NCI-H146 treated with DMSO at 0.1 percent for 48 hours (cell line): ENCODE measurements around the gene EVA1A.
"Not testable (repeated sequence)": the region's sequence is repeated elsewhere in the genome, so short reads cannot be mapped to it uniquely, and the experiment has no call there.

Experiments
- DNase-seq: peaks from one replicate; lab custom pipeline; 2025; ENCODE audit not compliant: unreplicated experiment; lab: John Stamatoyannopoulos, UW

The EVA1A gene

DNA sequence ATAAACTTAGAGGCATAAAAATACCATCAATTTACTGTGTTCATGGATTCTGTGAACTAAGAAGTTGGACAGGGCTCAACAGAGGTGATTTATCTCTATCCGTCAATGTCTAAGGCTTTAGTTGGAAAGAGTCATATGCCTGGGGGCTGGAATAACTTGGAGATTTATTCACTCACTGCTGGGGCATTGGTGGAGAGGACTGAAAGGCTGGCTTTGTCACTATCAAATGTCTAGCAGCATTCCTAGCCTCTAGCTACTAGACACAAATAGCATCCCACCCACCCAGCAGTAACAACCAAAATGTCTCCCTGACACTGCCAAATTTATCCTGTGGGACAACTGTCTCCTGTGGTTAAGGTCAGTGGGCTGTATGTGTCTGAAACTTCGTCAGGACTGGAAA, 71.0 kb downstream of the EVA1A start:
- no peak for DNase-seq

DNA sequence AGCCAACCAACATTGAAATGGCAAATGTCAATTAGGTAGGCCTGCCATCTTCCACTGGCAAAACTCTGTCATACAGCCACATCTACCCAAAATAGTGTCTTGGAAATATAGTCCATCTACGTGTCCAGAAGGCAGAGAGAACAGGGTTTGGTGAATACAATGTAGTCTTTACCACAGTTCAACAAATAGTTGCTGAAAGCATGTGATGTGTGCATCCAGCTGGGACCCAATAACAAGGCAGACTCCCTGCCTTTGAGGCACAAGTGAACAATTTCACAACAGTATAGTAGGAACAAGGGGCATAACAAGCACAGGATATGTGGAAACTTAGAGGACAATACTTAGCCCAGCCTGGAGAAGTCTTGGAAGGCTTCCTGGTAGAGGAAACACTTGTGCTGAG, 72.6 kb downstream of the EVA1A start:
- no peak for DNase-seq

DNA sequence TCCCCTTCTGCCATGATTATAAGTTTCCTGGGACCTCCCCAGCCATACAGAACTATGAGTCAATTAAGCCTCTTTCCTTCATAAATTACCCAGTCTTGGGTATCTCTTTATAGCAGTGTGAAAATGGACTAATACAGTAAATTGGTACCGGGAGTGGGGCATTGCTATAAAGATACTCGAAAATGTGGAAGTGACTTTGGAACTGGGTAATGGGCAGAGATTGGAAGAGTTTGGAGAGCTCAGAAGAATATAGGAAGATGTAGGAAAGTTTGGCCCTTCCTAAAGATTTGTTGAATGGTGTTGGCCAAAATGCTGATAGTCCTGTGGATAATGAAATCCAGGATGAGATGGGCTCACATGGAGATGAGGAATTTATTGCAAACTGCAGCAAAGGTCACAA, 74.0 kb downstream of the EVA1A start:
- DNase-seq, result not testable (repeated sequence)

DNA sequence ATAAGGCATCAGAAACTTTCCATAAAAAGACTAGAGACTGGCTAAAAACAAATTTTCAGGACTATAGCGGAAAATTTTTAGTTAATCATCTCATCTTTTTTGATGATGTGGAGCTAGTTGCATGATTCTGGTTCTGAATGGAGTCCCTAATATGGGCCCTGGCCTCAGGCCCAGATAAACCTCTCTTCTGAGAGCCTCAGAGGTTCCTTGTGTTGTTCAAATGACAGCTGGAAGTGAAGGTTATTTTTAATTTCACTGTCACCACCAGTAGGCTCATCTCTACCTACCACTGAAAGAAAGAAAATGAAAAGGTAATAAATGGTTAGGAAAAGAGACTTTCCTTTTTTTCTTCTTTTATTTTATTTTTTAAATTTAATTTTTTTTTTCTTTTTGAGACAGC, 75.9 kb downstream of the EVA1A start:
- no peak for DNase-seq

DNA sequence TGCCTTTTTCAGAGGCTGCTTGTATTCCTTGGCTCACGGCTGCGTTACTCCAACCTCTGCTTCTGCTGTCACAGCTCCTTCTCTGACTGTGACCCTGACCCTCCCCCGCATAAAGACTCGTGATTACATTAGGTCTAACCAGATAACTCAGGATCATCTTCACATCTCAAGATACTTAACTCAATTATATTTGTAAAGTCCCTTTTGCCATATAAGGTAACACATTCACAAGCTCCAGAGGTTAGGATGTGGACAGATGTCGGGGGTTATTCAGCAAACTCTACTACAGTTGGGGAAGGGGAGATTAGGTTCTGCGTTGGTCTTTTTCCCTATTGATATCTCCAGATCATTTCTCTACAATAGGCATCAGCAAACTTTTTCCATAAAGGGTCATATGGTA, 76.9 kb downstream of the EVA1A start:
- DNase-seq, result no peak

DNA sequence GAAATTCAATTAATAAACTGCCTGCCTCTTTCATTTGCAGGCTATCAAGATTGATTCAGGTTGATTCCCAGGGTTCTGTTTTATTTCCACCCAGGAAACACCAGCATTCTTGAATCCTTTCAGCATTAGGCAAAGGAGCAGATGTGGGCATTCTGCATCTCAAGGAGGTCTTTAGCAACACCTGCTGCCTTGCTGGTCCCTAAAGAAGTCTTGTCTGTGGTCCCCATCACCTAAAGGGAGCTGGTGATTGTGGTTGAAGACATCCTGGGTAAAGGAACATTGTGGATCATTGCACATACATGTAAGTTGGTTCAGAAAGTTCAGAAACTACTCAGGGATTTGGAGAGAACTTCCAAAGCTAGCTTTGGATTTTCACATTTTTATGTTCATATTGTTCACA, 78.3 kb downstream of the EVA1A start:
- DNase-seq, result no peak

DNA sequence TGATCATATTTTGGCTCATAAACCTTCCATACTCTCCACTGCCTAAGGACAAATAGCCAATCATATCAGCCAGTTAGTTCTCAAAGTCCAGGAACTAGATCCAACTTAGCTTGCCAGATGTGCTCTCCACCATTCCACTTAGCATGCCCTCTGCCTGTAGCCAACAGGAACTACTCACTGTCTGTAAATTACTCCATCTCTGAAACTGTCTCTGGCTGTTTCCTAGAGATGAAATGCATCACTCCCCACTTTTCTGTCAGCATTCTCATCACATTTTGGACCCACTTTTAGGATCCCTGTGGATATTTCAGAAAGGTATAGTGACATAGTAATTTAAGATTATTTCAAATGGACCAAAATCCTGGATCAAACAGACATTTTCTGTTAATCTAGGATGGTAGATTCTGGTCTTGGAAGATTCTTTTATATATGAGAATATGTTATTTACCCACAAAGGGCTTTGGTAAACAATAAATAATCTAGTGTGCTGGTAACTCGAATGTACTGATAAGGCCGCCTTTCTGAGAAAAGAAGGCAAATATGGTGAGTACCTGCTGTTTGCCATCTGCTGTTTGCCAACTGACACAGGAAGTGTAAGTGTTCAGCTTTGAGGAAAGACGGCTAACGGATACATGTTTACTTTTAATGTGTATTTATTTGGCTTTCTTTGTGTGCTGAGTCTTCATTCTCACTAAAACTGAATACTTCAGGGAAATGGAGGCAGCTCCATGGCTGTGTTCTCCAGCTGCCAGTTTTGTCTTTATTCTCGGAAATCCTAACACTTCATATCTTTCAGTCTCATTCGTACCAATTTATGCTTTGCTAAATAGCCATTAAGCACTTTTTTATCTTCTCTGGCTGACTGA, 79.5 kb downstream of the EVA1A start:
- DNase-seq, result peak; percentile 87

DNA sequence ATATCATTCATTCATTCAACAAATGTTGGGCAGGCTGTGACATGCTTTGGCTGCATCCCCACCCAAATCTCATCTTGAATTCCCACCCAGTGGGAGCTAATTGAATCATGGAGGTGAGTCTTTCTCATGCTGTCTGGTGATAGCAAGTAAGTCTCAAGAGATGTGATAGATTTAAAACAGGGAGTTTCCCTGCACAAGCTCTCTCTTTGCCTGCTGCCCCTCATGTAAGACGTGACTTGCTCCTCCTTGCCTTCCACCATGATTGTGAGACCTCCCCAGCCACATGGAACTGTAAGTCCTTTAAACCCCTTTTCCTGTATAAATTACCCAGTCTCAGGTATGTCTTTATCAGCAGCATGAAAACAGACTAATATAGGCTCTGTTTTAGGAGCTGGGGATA, 83.0 kb downstream of the EVA1A start:
- not testable (repeated sequence) for DNase-seq

DNA sequence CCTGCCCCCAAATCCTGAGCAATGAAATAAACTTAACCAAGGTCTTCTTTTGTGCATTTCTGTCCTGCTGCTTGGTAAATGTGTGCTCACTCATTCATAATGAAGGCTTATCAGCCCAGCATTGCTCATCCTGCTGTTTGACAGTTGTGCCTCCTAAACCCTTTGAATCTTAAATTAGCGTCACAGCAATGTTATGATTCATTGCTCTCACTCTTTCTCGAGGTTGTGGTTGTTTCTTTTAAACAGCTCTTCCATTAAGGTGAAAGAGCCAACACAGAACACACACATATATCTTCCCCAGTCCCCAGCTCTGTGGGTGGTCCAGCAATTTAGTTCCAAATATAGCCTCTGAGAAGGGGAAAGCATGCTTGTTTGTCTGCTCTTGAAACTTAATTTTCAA, 84.0 kb downstream of the EVA1A start:
- peak; percentile 84 for DNase-seq

DNA sequence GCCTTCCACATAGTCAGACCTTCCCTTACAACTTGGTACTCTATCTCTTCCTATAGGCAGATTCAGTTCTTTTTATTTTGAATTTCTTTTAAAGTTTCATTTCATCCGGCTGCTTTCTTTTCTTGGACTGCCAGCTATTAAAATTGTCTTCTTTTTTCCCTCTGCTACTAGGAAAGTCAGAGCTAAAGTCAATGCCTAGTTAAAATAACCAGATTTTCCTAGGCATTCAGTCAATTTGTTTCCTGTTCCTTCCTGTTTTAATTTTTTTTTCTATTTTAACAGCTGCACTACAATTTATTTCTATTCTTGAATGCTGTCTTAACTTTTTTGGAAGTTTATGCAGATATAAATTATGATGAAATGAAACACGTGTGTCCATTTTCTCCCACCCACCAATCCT, 84.8 kb downstream of the EVA1A start:
- no peak for DNase-seq

DNA sequence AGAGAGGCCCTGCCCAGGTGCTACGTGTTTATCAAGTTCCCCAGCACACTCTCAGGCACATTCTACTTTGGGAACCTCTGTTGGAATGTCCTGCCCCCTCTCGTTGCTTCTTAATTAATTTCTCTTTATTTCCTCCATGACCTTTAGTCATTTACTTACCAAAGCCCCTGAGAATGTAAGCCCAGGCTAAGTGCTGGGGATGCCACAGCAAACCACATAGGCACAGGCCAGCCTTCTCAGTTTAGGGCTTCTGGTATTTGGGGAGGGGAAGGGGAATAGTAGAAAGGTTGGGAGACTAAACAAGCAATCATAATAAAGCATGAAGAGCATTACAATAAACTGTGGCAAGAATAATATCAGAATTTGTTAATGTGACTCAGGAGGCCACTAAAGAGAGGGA, 85.7 kb downstream of the EVA1A start:
- no peak for DNase-seq

DNA sequence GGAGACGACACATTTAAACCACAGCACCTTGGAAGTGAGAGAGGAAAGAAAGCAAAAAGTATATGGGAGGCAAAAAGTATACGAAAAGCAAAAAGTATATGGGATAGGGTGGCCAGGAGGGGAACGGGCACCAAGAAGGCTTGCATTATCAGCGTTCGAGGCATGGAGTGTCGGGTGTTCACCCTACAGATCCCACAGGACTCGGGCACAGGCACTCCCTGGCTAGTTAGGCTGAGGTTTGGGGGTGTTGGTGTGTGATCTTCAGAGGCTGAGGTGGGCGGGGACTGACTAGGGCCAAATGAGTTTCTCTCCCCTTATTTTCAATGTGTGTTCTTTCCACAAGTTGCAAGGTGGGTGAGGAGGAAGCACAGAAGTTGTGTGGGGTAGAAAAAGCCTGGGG, 86.6 kb downstream of the EVA1A start:
- DNase-seq, result no peak

DNA sequence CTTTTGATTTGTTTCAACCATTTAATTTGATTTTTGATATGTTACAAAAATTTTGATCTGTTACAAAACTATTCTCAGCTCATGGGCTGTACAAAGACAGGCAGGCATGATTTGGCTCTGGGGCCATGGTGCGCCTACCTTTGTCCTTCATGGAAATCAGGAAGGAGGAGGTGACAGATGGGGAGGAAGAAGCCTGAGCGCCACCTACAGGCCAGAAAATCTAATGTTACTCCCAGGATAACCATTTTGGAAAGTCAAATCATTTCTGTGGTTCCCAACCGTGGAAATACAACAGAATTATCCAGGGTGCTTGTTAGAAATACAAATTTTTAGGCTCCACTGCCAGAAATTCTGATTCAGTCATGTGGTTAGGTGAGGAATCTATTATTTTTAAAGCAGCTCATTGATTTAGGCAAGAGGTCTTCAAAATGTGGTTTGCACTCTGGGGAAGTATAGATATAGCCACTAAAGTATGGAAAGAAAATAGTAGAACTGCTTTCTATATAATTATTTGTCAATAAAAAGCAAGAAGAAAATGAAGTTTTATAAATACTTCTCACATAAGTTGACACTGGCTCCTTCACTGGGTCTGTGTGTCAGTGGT, 93.9 kb downstream of the EVA1A start:
- DNase-seq, result peak; percentile 39

DNA sequence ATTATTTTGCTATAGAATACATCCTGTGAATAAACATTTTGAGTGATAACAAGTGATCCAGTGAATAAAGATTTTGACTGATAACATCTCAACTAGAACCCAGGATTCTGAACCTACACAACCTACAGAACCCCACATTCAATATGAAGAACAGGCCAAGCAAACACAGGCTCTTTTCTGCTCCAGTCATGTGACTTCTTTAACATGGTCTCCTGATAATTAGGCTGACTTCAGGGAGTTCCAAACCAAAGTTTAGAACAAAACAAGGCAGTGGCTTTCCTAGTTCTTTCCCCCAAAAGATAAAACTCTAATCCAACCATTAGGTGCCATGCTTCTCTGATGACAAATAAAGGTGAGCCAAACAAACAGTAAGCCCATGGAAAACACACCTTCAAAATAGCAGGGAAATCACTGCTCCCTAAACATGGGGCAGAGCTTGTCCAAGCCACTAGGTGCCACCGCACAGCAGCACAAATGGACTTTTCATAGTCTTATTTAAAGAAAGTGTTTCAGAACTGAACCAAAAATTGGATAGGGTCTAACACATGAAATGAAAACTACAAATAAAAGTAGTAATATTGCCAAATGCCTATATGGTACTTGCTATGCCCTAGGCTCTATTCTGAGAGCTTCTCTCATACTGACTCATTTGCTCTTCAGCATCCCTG, 95.3 kb downstream of the EVA1A start:
- DNase-seq, result peak; percentile 19

DNA sequence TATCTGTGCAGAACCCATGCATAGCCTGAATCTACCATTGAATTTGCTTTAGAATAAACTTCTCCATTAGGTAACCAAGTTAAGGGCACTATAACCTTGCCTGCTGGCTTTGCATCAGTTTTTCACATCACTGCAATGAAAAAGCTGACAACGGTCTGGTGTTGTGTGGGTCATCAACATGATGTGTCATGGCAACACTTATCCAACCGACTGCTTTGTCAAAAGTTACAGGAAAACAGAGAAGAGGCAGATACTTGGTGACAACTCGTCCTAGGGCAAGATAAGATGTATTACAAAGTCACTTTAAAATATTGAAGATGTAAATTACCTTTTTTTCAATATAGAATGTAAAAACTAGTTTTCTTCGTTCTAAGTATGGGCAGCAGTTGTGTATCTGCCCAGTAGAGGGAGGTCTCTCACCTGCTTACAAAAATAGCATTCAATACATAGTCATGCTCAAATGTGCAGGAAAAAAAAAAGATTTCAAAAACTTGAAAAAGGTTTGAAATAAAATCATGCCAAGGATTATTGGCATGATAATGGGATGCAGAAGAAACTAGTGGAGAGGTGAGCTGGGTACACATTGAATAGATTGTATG, 96.3 kb downstream of the EVA1A start:
- peak; percentile 28 for DNase-seq

DNA sequence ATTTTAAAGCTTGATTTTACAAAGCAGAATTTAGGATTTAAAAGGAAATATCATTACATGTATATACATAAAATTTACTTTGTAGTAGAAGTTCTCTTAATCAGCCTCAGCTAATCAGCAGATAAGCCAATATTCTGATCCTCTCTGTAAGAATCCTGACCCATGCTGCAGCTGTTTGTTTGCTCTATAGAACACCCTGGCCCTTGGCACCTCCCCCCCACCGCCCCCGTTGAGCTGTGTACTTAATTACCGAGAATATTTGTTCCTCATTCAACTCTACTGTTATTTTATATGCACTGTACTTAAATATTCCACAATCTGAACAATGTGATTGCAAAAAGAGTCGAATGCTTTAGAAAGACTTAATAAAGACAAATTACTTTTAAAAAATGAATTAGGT, 98.0 kb downstream of the EVA1A start:
- DNase-seq, result peak; percentile 37

DNA sequence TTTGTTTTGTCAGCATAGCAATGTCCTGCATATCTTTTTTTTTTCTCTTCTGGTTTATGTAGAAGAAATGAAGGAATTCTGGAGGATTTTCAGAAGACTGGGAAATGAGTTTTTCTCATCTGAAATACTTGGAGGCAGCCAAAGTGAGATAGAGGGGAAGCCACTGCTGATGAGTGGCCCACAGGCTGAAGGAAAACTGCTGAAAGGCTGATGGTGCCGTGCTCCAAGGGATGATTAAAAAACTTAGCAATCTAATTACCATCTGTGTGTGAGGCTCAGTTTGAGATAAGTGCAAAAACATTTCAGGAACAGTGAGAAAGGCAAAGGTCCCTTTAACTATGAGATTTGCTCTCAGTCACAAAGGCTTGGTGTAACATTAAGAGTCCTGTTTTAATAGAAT, 98.5 kb downstream of the EVA1A start:
- no peak for DNase-seq

DNA sequence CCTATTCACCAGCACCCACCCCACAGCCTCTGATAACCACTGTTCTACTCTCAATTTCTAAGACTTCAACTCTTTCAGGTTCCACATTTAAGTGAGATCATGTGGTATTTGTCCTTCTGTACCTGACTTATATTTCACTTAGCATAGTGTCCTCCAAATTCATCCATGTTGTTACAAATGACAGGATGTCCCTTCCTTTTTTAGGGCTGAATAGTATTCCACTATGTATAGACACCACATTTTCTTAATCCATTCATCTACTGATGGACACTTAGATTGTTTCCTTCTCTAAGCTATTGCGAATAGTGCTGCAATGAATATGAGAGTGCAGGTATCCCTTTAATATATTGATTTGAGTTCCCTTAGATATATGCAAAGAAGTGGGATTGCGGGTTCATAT, 100.1 kb downstream of the EVA1A start:
- DNase-seq, result no peak

DNA sequence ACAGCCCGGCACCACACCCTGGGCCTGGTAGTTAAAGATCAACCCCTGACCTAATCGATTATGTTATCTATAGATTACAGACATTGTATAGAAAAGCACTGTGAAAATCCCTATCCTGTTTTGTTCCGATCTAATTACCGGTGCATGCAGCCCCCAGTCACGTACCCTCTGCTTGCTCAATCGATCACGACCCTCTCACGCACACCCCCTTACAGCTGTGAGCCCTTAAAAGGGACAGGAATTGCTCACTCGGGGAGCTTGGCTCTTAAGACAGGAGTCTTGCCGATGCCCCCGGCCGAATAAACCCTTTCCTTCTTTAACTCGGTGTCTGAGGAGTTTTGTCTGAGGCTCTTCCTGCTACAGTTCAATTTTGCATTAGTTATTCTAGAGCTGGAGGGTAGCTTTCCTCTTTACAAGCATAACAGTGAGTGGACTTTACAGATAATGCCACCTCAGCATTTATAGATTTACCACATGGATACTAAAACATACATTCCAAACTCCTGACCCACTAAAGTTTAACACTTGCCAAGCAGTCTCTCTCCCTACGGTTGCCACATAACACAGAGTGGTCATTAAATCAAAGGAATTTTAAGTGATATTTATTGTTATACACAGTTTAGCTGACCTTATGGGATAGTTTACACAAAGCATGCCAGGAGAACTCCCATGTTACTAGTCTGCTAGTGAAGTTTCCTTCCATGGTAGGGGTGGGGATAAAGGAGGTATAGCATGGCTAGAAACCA, 101.0 kb downstream of the EVA1A start:
- DNase-seq, result no peak

DNA sequence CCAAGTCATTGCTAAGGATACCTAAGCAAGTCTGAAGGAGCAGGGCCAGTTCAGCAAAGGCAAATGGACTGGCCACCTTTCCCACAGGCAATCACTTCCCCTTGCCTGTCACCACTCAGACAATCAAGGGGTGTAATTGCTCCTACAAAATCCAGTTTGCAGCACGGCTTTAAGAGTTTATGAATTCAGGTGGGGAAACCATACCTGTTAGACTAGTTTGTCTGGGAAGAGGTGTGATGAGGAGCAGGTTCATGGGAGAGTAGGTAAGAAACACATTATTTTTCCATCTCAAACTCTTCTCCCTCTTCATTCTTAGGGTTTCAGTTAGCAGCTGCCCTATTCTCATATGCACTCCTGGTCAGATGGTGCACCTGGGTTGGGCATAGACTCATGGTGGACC, 102.5 kb downstream of the EVA1A start:
- DNase-seq, result no peak

DNA sequence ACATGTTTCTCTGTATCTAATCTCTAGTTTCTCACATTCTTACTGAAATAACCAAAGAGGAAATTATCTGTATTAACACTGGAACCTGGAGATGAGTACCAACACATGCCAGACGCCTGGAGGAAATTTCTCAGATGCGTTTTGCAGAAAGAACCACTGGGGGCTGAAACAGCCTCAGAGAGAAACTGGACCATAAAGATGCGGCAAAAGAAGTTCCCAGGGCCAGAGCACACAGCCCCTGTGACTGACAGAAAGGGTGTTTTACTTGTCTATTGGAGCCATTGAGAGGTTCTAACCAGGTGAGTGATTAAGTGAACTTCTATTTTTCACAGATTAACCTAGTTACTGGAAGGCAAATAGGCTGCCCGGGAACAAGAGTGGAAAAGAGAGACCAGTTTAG, 103.9 kb downstream of the EVA1A start:
- DNase-seq, result no peak
